ENCODE results near the gene FBXO41. TPM values are rescaled to one million over a fixed set of nuclear protein-coding genes. Genes with fewer than 3 reads are reported as not detected.
A peak's percentile ranks its signal among the peaks of the same experiment; 100 is the strongest.

The FBXO41 gene
- total and polyA plus RNA-seq, 9 of the 15 experiments (the other 6 are each of a cell fraction or from before 2014, with no cell fraction given): 0.21 to 8.2 (median 3.5) TPM

DNA sequence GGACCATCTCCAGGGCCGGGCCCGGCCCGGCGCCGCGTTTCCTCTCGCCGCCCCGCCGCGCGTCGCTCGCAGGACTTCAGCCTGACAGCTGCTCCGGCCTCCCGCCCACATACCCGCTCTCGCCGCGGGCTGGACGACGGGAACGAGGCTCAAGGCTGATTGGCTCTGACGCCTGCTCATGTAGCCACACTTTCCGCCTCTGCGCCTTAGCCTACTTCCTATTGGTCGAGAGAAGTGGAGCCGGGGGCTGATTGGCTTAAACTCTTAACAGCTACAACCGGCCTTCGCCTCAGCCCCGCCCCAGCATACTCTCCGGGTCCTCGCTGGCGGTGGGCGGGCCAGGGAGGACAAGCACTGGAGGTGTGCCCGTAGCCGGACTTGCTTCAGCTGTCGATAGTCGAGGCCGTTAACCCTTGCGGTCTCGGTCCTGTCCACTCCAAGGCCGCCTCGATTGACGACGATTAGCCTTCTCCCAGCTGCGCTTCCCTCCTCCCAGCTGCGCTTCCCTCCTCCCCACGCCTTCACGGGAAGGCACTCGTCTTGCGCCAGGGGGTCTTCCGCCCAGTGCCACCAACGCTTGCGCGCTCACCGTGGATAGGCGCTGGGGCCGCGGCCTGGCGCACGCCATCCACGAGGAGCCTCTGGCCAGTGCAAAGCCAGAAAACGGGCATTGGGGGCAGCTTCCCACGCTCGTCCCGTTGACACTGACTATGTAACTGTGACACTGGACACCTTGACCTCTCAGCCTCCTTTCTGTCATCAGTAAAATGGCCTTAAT is 50.9 kb downstream of the FBXO41 start, which contains the start of gene PRADC1 (continued):
- TF ChIP-seq, protein P1, sequence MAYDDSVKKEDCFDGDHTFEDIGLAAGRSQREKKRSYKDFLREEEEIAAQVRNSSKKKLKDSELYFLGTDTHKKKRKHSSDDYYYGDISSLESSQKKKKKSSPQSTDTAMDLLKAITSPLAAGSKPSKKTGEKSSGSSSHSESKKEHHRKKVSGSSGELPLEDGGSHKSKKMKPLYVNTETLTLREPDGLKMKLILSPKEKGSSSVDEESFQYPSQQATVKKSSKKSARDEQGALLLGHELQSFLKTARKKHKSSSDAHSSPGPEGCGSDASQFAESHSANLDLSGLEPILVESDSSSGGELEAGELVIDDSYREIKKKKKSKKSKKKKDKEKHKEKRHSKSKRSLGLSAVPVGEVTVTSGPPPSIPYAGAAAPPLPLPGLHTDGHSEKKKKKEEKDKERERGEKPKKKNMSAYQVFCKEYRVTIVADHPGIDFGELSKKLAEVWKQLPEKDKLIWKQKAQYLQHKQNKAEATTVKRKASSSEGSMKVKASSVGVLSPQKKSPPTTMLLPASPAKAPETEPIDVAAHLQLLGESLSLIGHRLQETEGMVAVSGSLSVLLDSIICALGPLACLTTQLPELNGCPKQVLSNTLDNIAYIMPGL (CRISPR knock-in tag; IDR thresholded peaks at IDR 0.05): no peak; the same call in 1 of the 2 replicates
- TF ChIP-seq CSDE1 (IDR thresholded peaks at IDR 0.05) (no peak), CHD4 (IDR thresholded peaks at IDR 0.05; ENCODE audit: insufficient read depth, insufficient replicate concordance, low read depth, low read length, poor library complexity, severe bottlenecking) (no peak), NR2F6 (CRISPR knock-in tag; IDR thresholded peaks at IDR 0.05) (no peak), NBN (IDR thresholded peaks at IDR 0.05; ENCODE audit: low read depth) (no peak; the same call in 1 of the 2 replicates), ZNF311 (CRISPR knock-in tag; IDR thresholded peaks at IDR 0.05) (no peak), CHD1 (IDR thresholded peaks at IDR 0.05; ENCODE audit: low read length) (peak; percentile 61), SMARCA5 (IDR thresholded peaks at IDR 0.05) (0 out of 2 replicates have a peak, but pooled peaks have one; percentile 26), MAFG (tag; conservative IDR thresholded peaks at IDR 0.05) (no peak), HSF4 (CRISPR knock-in tag; IDR thresholded peaks at IDR 0.05; ENCODE audit: borderline replicate concordance) (no peak), ZNF668 (CRISPR knock-in tag; IDR thresholded peaks at IDR 0.05) (no peak), TAF9B (IDR thresholded peaks at IDR 0.05; ENCODE audit: partially characterized antibody) (no peak), ARNT (IDR thresholded peaks at IDR 0.05) (no peak), ZNF589 (CRISPR knock-in tag; IDR thresholded peaks at IDR 0.05; ENCODE audit: low read depth) (no peak), EZH2 (IDR thresholded peaks at IDR 0.05; ENCODE audit: borderline replicate concordance, low read depth, low read length) (no peak), EGR1 (conservative IDR thresholded peaks at IDR 0.05) (peak; percentile 88), TBP (optimal IDR thresholded peaks at IDR 0.05; ENCODE audit: low read depth, low read length) (peak; percentile 69), PML (IDR thresholded peaks at IDR 0.05; ENCODE audit: low read length) (no peak), MAFK (IDR thresholded peaks at IDR 0.05; ENCODE audit: low read length) (no peak), TAF15 (IDR thresholded peaks at IDR 0.05; ENCODE audit: low read depth, low read length) (no peak), MCM3 (IDR thresholded peaks at IDR 0.05) (no peak), MECOM (CRISPR knock-in tag; IDR thresholded peaks at IDR 0.05) (no peak), E2F3 (CRISPR knock-in tag; IDR thresholded peaks at IDR 0.05) (no peak), GTF2F1 (IDR thresholded peaks at IDR 0.05; ENCODE audit: low read depth, low read length) (no peak), RUNX1 (IDR thresholded peaks at IDR 0.05; ENCODE audit: low read depth) (no peak)
- TF ChIP-seq, protein P2, sequence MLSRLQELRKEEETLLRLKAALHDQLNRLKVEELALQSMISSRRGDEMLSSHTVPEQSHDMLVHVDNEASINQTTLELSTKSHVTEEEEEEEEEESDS (CRISPR knock-in tag; IDR thresholded peaks at IDR 0.05): no peak
- TF ChIP-seq, protein P3, sequence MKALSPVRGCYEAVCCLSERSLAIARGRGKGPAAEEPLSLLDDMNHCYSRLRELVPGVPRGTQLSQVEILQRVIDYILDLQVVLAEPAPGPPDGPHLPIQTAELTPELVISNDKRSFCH (CRISPR knock-in tag; IDR thresholded peaks at IDR 0.05): no peak
- TF ChIP-seq, protein P3 (tag; IDR thresholded peaks at IDR 0.05): no peak
- TF ChIP-seq, protein P4, sequence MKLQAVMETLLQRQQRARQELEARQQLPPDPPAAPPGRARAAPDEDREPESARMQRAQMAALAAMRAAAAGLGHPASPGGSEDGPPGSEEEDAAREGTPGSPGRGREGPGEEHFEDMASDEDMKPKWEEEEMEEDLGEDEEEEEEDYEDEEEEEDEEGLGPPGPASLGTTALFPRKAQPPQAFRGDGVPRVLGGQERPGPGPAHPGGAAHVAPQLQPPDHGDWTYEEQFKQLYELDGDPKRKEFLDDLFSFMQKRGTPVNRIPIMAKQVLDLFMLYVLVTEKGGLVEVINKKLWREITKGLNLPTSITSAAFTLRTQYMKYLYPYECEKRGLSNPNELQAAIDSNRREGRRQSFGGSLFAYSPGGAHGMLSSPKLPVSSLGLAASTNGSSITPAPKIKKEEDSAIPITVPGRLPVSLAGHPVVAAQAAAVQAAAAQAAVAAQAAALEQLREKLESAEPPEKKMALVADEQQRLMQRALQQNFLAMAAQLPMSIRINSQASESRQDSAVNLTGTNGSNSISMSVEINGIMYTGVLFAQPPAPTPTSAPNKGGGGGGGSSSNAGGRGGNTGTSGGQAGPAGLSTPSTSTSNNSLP (IDR thresholded peaks at IDR 0.05; ENCODE audit: borderline replicate concordance, low read depth, low read length): no peak
